Natural killer cell (primary cell): Measurements from ENCODE around the gene CABYR. TPM values are rescaled to one million over a fixed set of nuclear protein-coding genes. Genes with fewer than 3 reads are reported as not detected.

Source experiments
- ATAC-seq, 3 donors: fragments of 150-1000 bp in 2 of 3; fragments of 200-7000 bp in 1 of 3; cut with Tn5 transposase; 1 replicate in 1 of 3; 2 replicates in 2 of 3; pipeline ENCODE4 v1.10.0; 2021; ENCODE audit warnings: mild to moderate bottlenecking in 2 of 3, moderate library complexity in 2 of 3
- DNase-seq, 2 donors: peaks; one replicate each; pipeline versions ENCODE4 v3.0.0 to v3.0.0-alpha.2; 2013 to 2021; ENCODE audit warnings: mixed read lengths in 1 of 2
- H3K27ac ChIP-seq: one replicate; pipeline ENCODE4 v1.5.1; 2013; ENCODE audit warnings: mild to moderate bottlenecking, low read length
- H3K27me3 ChIP-seq: one replicate; pipeline ENCODE4 v1.6.1; 2013; ENCODE audit warnings: low read length; ENCODE audit not compliant: control insufficient read depth, insufficient read depth
- H3K36me3 ChIP-seq: one replicate; pipeline ENCODE4 v1.6.1; 2013; ENCODE audit warnings: low read length; ENCODE audit not compliant: control insufficient read depth, insufficient read depth
- H3K4me1 ChIP-seq: one replicate; pipeline ENCODE4 v1.6.1; 2013; ENCODE audit warnings: low read length; ENCODE audit not compliant: control insufficient read depth, insufficient read depth
- H3K4me3 ChIP-seq: one replicate; pipeline ENCODE4 v1.5.1; 2013; ENCODE audit warnings: low read length
- H3K9me3 ChIP-seq: one replicate; pipeline ENCODE4 v1.6.1; 2013; ENCODE audit warnings: low read length; ENCODE audit not compliant: control insufficient read depth, insufficient read depth
- H3K27ac Mint-ChIP-seq, 2 donors: one replicate each; pipeline ENCODE4 v1.8.0; 2022; ENCODE audit warnings: mild to moderate bottlenecking in 2 of 2, mixed read lengths in 2 of 2, moderate library complexity in 1 of 2
- H3K27me3 Mint-ChIP-seq, 2 donors: one replicate each; pipeline ENCODE4 v1.8.0; 2022; ENCODE audit warnings: low read depth in 2 of 2, mixed read lengths in 2 of 2
- H3K36me3 Mint-ChIP-seq: one replicate; pipeline ENCODE4 v1.8.0; 2022; ENCODE audit warnings: mixed read lengths
- H3K4me1 Mint-ChIP-seq, 2 donors: one replicate each; pipeline ENCODE4 v1.8.0; 2022; ENCODE audit warnings: mixed read lengths in 2 of 2
- H3K4me3 Mint-ChIP-seq: one replicate; pipeline ENCODE4 v1.8.0; 2022; ENCODE audit warnings: mild to moderate bottlenecking, moderate library complexity, mixed read lengths
- H3K9me3 Mint-ChIP-seq, 2 donors: one replicate each; pipeline ENCODE4 v1.8.0; 2022; ENCODE audit warnings: mixed read lengths in 2 of 2
- CTCF ChIP-seq: fragments of 200-600 bp; IDR thresholded peaks from one replicate; pipeline ENCODE4 v1.8.0; 2022; ENCODE audit warnings: antibody characterized with exemption
- WGBS: methylation state at CpG from one replicate; pipeline ENCODE4 v1.1.7; 2013; ENCODE audit warnings: missing lambda C conversion rate; ENCODE audit not compliant: insufficient coverage; 5-methylcytosine and 5-hydroxymethylcytosine counted together
- intact Hi-C: fragments of 100-400 bp; cut with micrococcal nuclease; formaldehyde crosslinking; loops from one replicate; pipeline ENCODE4 v1.14.2; 2022
- total RNA-seq, 4 donors: library from RNA; stranded (reverse); fragments of 120-200 nt in 1 of 4; gene quantifications; one replicate each; pipeline versions ENCODE4 v1.2.3 to v1.2.4, GENCODE V29; 2013 to 2022

CABYR gene
- under 1 TPM in 2 of 3 donors, not detected in 1; 0.75 to 0.94 TPM for total RNA-seq
- total RNA-seq (2013) = 2.1 TPM

- intact Hi-C loops = no loop called here
- ATAC-seq = peak; percentile 87 to 98 (median 92)
- Histone ChIP-seq H3K4me1 (peaks cover 16% of the 10 kb centered on the region), H3K36me3 (no peaks in the 10 kb centered on the region), H3K9me3 (no peaks in the 10 kb centered on the region), H3K27ac (no peak within 1 kb of the TSS), H3K4me3 (peak within 1 kb of the TSS; percentile 43), H3K27me3 (peaks cover 9% of the 10 kb centered on the region)
- peak within 1 kb of the TSS; percentile 91 for H3K4me3 Mint-ChIP-seq
- no peak for TF ChIP-seq CTCF
- WGBS = 8% methylated on average over 63 of the region's 63 CpGs
- peaks cover 18% of the 10 kb centered on the region in 2 donors for H3K27me3 Mint-ChIP-seq
- peak within 1 kb of the TSS; percentile 21 to 74 for H3K27ac Mint-ChIP-seq
- peaks cover 13 to 18% of the 10 kb centered on the region in 2 donors for H3K4me1 Mint-ChIP-seq
- no peaks in the 10 kb centered on the region for H3K9me3 Mint-ChIP-seq
- H3K36me3 Mint-ChIP-seq = peaks cover 3% of the 10 kb centered on the region
- peak; percentile 59 to 84 for DNase-seq
These were observed at the start of gene CABYR for GRCh38 chr18:24138789-24139616. CABYR (plus strand) TSS chr18:24139062; CDS start chr18:24143115, 4,053 bp downstream.

GRCh38 chr18:24089076-24089475 lies 49.8 kb upstream of the CABYR start:
- DNase-seq (no peak), ATAC-seq (no peak)
- intact Hi-C loops = no loop called here
- Histone ChIP-seq H3K27me3 (no peaks in the 10 kb centered on the region), H3K9me3 (no peaks in the 10 kb centered on the region), H3K27ac (no peak overlapping the region), H3K4me3 (no peak overlapping the region), H3K36me3 (peaks cover 38% of the 10 kb centered on the region), H3K4me1 (no peaks in the 10 kb centered on the region)
- no peak for TF ChIP-seq CTCF
- Mint-ChIP-seq H3K4me3 (no peak overlapping the region), H3K36me3 (peaks cover 14% of the 10 kb centered on the region), H3K27me3 (no peaks in the 10 kb centered on the region), H3K27ac (no peak overlapping the region), H3K4me1 (peaks cover 5 to 23% of the 10 kb centered on the region in 2 donors), H3K9me3 (no peaks in the 10 kb centered on the region)
- WGBS = 83% methylated on average over 4 of the region's 4 CpGs

- Histone ChIP-seq H3K4me1 (no peaks in the 10 kb centered on the region), H3K9me3 (no peaks in the 10 kb centered on the region), H3K27me3 (no peaks in the 10 kb centered on the region), H3K36me3 (peaks cover 37% of the 10 kb centered on the region), H3K27ac (no peak overlapping the region), H3K4me3 (no peak overlapping the region)
- Mint-ChIP-seq H3K36me3 (peaks cover 14% of the 10 kb centered on the region), H3K27ac (no peak overlapping the region), H3K9me3 (no peaks in the 10 kb centered on the region), H3K4me1 (peaks cover 11 to 29% of the 10 kb centered on the region in 2 donors), H3K27me3 (no peaks in the 10 kb centered on the region), H3K4me3 (no peak overlapping the region)
- intact Hi-C loops = no loop called here
- ATAC-seq = no peak
- DNase-seq = no peak
- 100% methylated on average over 1 of the region's 4 CpGs for WGBS
- no peak for TF ChIP-seq CTCF
These were observed 49.1 kb upstream of the CABYR start for GRCh38 chr18:24089515-24090337.
